NCI-H446 treated with DMSO at 0.1 percent for 48 hours (cell line): ENCODE measurements around the gene PRR33.

Experiments used
- DNase-seq: peaks from one replicate; lab custom pipeline; 2025; lab: John Stamatoyannopoulos, UW

PRR33 gene

GRCh38 chr11:1916132-1916985, 24.7 kb upstream of the PRR33 start:
- DNase-seq, result no peak

- DNase-seq, result no peak
Observed at GRCh38 chr11:1915795-1916131, 24.1 kb upstream of the PRR33 start.

GRCh38 chr11:1913271-1914060, 21.8 kb upstream of the PRR33 start:
- no peak for DNase-seq

- no peak for DNase-seq
Observed at GRCh38 chr11:1912289-1912878, 20.7 kb upstream of the PRR33 start.

- no peak for DNase-seq
Observed at GRCh38 chr11:1909524-1909923, 17.8 kb upstream of the PRR33 start.

- no peak for DNase-seq
Observed at GRCh38 chr11:1908618-1909017, 16.9 kb upstream of the PRR33 start.

GRCh38 chr11:1906611-1907423, 15.1 kb upstream of the PRR33 start:
- no peak for DNase-seq

- DNase-seq, result no peak
Observed at GRCh38 chr11:1906181-1906580, 14.5 kb upstream of the PRR33 start.

- DNase-seq, result no peak
Observed at GRCh38 chr11:1899686-1900085, 8.0 kb upstream of the PRR33 start.

GRCh38 chr11:1899090-1899489, 7.4 kb upstream of the PRR33 start:
- no peak for DNase-seq

GRCh38 chr11:1896923-1897322, 5.2 kb upstream of the PRR33 start:
- no peak for DNase-seq

GRCh38 chr11:1896468-1896867, 4.8 kb upstream of the PRR33 start:
- DNase-seq, result no peak

- no peak for DNase-seq
Observed at GRCh38 chr11:1894759-1895158, 3.1 kb upstream of the PRR33 start.

- no peak for DNase-seq
Observed at GRCh38 chr11:1893581-1894359, 2.1 kb upstream of the PRR33 start.

- no peak for DNase-seq
Observed at GRCh38 chr11:1892558-1892957, 863 bp upstream of the PRR33 start.

- no peak for DNase-seq
Observed at GRCh38 chr11:1892116-1892515, 421 bp upstream of the PRR33 start.

GRCh38 chr11:1890856-1891830, 552 bp downstream of the PRR33 start:
- DNase-seq, result no peak

GRCh38 chr11:1889941-1890855, 1.5 kb downstream of the PRR33 start:
- DNase-seq, result no peak
